Measurements from ENCODE around the gene ZNF619.

ZNF619 gene

DNA sequence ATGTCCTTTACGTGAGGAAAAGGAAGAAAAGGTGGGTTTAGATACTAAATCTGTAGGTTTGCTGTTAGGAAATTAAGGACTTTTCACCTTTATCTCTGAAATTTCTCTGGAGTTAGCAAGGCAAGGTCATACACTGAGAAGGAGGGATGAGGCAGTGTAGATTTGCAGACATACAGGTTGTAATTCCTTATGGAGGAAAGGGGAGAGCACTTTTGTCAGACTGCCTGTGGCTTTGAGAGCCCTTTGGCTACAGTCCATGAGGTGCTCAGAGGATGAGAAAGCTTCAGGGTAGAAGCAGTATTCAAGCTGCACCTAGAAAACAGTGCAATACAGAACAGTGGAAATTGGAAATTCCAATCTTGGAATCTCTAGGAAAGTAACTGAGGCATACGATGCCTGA is 11.5 kb upstream of the ZNF619 start:
- no peak for DNase-seq

- no peak for DNase-seq
These were observed 8.9 kb upstream of the ZNF619 start for GRCh38 chr3:40468018-40468417.

GRCh38 chr3:40470701-40471100 is 6.2 kb upstream of the ZNF619 start:
- DNase-seq: no peak

GRCh38 chr3:40477666-40478065 is 744 bp downstream of the ZNF619 start:
- no peak for DNase-seq

GRCh38 chr3:40487172-40487571 is 10.2 kb downstream of the ZNF619 start:
- no peak for DNase-seq

DNA sequence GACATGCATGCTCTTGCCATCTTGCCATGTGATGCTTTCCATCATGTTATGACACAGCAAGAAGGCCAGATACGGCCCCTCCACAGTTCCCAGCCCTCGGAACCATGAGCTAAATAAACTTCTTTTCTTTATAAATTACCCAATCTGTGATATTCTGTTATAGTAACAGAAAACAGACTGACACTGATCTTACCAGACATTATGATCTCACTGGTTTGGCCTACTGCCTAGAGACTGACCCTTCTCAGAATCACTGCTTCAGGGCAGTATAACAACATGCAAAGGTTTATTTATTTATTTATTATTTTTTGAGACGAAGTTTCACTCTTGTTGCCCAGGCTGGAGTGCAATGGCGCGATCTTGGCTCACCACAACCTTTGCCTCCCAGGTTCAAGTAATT is 14.0 kb downstream of the ZNF619 start:
- no peak for DNase-seq

GRCh38 chr3:40494698-40495097 is 17.8 kb downstream of the ZNF619 start:
- no peak for DNase-seq

GRCh38 chr3:40497288-40497687 is 20.4 kb downstream of the ZNF619 start:
- no peak for DNase-seq

GRCh38 chr3:40499952-40500351 is 23.0 kb downstream of the ZNF619 start:
- no peak for DNase-seq

GRCh38 chr3:40502034-40502433 is 25.1 kb downstream of the ZNF619 start:
- DNase-seq: no peak

DNA sequence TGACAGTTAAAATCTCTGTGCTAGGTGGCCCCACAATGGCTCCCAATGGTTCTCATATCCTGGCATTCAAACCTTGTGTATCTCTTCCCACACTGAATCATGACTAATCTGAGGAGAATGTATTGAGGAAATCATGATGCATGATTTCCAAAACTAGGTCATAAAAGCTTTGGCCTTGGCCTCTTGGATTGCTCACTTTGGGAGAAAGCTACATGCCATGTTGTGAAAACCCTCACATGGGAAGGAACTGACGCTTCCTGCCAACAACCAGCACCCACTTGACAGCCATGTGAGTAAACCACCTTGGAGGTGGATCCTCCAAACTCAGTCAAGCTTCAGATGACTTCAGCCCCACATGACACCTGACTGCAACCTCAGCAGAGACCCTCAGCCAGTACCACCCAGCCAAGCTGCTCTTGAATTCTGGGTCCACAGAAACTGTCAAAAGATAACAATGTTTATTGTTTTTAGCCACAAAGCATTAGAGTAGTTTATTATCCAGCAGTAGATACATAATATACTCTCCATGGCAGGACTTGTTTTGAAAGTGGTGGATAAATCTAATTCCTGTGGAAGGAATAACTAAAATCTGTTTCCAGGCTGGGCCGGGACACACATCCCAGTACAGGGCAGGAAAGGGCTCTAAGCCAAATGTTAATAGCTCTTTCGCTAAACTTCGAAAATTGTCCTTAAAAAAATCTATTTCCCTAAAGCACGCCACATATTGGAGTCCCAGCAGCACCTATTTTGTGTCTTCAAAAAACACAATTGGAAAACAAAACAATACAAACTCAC is 27.9 kb downstream of the ZNF619 start:
- no peak for DNase-seq

GRCh38 chr3:40505599-40506462 is 28.9 kb downstream of the ZNF619 start, which contains the start of gene ZNF620:
Gene ZNF620, plus strand, starts transcription at chr3:40506039. Its CDS starts 314 bp downstream, at chr3:40506353.
- peak; percentile 46 for DNase-seq

DNA sequence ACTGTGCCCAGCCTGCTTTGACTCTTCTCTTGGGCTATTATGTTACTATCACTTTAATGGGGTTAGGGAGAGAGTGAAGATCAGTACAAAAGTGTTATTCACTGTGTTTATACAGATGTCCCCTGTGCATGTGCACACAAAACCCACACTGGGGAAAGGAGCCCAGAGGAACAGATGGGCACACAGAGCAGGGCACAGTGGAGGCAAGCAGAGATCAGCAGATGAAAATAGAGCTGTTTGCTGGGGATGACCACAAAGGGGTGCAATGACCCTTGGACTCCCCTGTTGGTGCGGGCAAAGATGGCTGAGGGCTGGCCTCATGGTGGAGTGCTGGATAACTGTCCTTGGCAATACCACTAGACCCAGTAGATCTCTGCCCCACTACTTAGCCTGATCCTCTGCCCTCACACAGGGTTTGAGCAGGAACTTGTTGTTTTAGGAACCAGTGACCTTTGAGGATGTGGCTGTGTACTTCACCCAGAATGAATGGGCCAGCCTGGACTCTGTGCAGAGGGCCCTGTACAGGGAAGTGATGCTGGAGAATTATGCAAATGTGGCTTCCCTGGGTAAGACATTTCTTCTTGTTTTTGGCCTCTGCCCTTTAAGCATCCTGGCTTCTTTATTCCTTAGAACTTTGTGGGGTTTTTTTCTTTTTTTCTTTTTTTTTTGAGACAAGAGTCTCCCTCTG is 34.3 kb downstream of the ZNF619 start:
- DNase-seq: no peak

GRCh38 chr3:40516201-40516600 is 39.3 kb downstream of the ZNF619 start:
- DNase-seq: no peak

- DNase-seq: no peak
These were observed 41.1 kb downstream of the ZNF619 start for GRCh38 chr3:40518067-40518466.

DNA sequence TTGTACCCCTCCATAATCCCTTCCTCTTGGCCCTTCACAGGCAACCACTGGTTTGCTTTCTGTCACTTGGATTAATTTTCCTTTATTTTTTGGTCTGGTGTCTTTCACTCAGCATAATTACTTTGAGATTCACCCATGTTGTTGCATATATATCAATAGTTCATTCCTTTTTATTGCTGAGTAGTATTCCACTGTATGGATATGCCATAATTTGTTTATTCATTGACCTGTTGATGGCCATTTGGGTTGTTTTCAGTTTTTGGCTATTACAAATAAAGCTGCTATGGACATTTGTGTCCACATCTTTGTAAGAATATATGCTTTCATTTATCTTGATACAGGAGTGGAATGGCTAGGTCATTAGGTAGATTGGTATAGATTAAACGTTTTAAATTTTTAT is 41.9 kb downstream of the ZNF619 start:
- no peak for DNase-seq

DNA sequence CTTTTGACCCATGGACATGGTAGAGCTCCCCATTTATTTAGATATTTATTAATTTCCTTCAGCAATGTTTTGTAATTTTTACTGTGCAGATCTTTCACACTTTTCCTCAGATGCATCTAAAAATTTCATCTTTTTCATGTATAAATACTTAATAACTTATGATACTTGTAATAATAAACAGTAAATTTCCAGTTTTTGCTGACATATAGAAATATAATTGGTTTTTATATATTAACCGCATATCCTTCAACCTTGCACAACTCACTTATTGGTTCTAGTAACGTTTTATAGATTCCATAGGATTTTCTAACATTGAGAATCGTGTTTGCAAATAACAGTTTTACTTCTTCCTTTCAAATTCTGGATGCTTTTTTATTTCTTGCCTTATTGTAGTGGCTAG is 44.3 kb downstream of the ZNF619 start:
- DNase-seq: no peak

- DNase-seq: no peak
These were observed 46.9 kb downstream of the ZNF619 start for GRCh38 chr3:40523781-40524180.

DNA sequence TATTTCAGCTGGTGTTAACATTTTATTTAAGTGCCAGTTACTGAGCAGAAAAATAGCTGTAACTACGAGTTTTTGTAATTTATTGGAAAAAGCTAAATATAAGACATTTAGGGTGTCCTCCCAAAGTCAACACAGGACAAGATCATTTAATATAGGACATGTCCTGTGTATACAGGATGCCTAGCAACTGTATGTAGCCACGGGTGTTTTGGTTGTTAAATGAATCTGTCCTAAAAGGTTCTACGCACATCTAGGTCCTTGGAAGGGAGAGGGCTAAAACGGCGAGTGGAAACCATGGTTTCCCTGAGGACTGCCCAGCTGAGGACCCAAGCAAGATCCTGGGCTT is 47.3 kb downstream of the ZNF619 start:
- DNase-seq: no peak

GRCh38 chr3:40524568-40525285 is 47.8 kb downstream of the ZNF619 start, which contains the start of gene ZNF621:
Gene ZNF621, plus strand, starts transcription at chr3:40524960. Its CDS starts 881 bp downstream, at chr3:40525841.
- DNase-seq: peak; percentile 65

GRCh38 chr3:40528426-40528825 is 51.5 kb downstream of the ZNF619 start:
- no peak for DNase-seq

GRCh38 chr3:40532252-40532651 is 55.3 kb downstream of the ZNF619 start:
- no peak for DNase-seq

- no peak for DNase-seq
These were observed 57.4 kb downstream of the ZNF619 start for GRCh38 chr3:40534283-40534682.
